Spinal cord (tissue), 10 donors: ENCODE data around the gene PRKCZ. TPM values are rescaled to one million over a fixed set of nuclear protein-coding genes. Genes with fewer than 3 reads are reported as not detected.
A peak's percentile ranks its signal among the peaks of the same experiment; 100 is the strongest.

ENCODE experiments used
- DNase-seq, 6 donors: peaks; one replicate each; pipeline versions ENCODE4 v3.0.0 to v3.0.0-alpha.2; 2013 to 2015; ENCODE audit warnings: low spot score in 6 of 6, low read depth in 4 of 6
- H3K27ac ChIP-seq: one replicate; pipeline ENCODE4 v1.5.1; 2013; ENCODE audit warnings: low read depth, low read length, control low read depth
- H3K27me3 ChIP-seq: one replicate; pipeline ENCODE4 v1.6.1; 2013; ENCODE audit warnings: low read length; ENCODE audit not compliant: control insufficient read depth, insufficient read depth
- H3K36me3 ChIP-seq: one replicate; pipeline ENCODE4 v1.6.1; 2013; ENCODE audit warnings: low read length; ENCODE audit not compliant: control insufficient read depth, insufficient read depth
- H3K4me1 ChIP-seq: one replicate; pipeline ENCODE4 v1.6.1; 2013; ENCODE audit warnings: low read length; ENCODE audit not compliant: control insufficient read depth, insufficient read depth
- H3K4me3 ChIP-seq: one replicate; pipeline ENCODE4 v1.5.1; 2013; ENCODE audit warnings: low read depth, low read length, control low read depth
- H3K9me3 ChIP-seq: one replicate; pipeline ENCODE4 v1.6.1; 2013; ENCODE audit warnings: low read length; ENCODE audit not compliant: control insufficient read depth, insufficient read depth
- WGBS: methylation state at CpG from one replicate; pipeline ENCODE4 v1.1.5; 2013; ENCODE audit warnings: missing lambda C conversion rate; ENCODE audit not compliant: insufficient coverage; 5-methylcytosine and 5-hydroxymethylcytosine counted together
- long read RNA-seq, 4 donors: transcript quantifications; one replicate each; lab custom pipeline, GENCODE V29; 2026
- polyA plus RNA-seq, 2 donors: library from polyadenylated mRNA; unstranded; fragments of 120-200 nt; gene quantifications; one replicate each; pipeline ENCODE4 v1.2.1, GENCODE V29; 2013; ENCODE audit not compliant: insufficient read length in 2 of 2
- total RNA-seq, 2 donors: library from RNA; depleted of rRNA in 1 of 2; stranded (reverse); fragments of 120-200 nt in 1 of 2; fragments of >200 nt in 1 of 2; gene quantifications; one replicate each; pipeline versions ENCODE4 v1.2.3 to v1.2.4, GENCODE V29; 2013 to 2014
- donor health status: healthy.

Gene PRKCZ
- total RNA-seq (10 to 100 TPM; 33.2 to 63.6 TPM), polyA plus RNA-seq (100 to 1,000 TPM; 123 to 131 TPM)
- long read RNA-seq, donor 1, transcript PRKCZ-202 (15 exons, 2,294 nt): major isoform, 27 of 161 reads
- long read RNA-seq, donor 1, partial matches to known transcripts: 127 of 161 reads
- long read RNA-seq, donor 1, other reads (novel, unspliced or antisense): 6 of 161 reads
- long read RNA-seq, donor 2, transcript PRKCZ-202 (15 exons, 2,294 nt): major isoform, 8 of 17 reads
- long read RNA-seq, donor 2, partial matches to known transcripts: 9 of 17 reads
- long read RNA-seq, donor 2, other reads (novel, unspliced or antisense): 0 of 17 reads
- long read RNA-seq, donor 3, transcript PRKCZ-202 (15 exons, 2,294 nt): major isoform, 5 of 6 reads
- long read RNA-seq, donor 3, partial matches to known transcripts: 0 of 6 reads
- long read RNA-seq, donor 3, other reads (novel, unspliced or antisense): 0 of 6 reads
- long read RNA-seq, donor 4, transcript PRKCZ-201 (18 exons, 2,326 nt): major isoform, 6 of 16 reads
- long read RNA-seq, donor 4, partial matches to known transcripts: 10 of 16 reads
- long read RNA-seq, donor 4, other reads (novel, unspliced or antisense): 0 of 16 reads

DNA sequence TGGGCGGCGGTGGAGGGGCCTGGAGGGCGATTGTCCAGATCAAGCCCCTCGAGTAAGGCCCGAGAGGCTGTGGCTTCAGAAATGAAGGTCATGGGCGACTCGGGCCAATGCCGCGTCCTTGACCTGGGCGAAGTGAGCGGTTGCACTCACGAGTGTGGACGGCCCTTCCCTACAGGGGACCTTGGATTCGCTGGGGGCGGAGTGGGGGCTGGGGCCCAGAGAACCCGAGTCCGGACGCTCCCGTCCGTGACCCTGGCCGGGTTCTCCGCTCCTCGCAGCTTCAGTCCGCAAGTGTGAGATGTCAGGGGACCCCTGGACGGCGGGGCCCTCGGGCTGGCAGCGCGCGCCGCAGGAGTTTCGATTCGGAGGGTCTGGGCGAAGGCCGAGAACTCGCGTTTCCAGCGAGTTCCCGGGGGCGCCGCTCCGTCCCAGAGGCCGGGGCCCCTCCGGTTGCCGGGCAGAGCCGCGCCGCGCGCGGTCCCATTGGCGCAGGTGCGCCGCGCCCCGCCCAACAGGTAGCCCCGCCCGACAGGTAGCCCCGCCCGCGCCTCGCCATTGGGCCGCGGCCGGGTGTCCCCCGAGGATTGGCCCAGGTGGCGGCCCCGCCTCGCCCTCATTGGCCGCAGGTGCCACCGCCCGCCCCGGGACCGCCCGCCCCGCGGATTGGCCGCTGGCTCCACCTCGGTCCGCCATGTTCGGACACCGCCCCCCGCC lies at the start of gene PRKCZ:
Gene PRKCZ (plus strand): TSS at position 694 of the 714 bp plus-strand sequence. CDS start 220 bp downstream, outside the sequence.
- no peaks in the 10 kb centered on the region for H3K9me3 ChIP-seq
- no peak within 1 kb of the TSS for H3K27ac ChIP-seq
- no peaks in the 10 kb centered on the region for H3K36me3 ChIP-seq
- H3K4me3 ChIP-seq: peak within 1 kb of the TSS; percentile 35
- peak in 2 of 6 donors; percentile 24 to 31 for DNase-seq
- H3K27me3 ChIP-seq: peaks cover 68% of the 10 kb centered on the region
- peaks cover 21% of the 10 kb centered on the region for H3K4me1 ChIP-seq
- under 1% methylated on average over 83 of the region's 83 CpGs for WGBS

- H3K4me1 ChIP-seq: peaks cover 10% of the 10 kb centered on the region
- no peaks in the 10 kb centered on the region for H3K27me3 ChIP-seq
- no peaks in the 10 kb centered on the region for H3K36me3 ChIP-seq
- no peak for DNase-seq
- 90% methylated on average over 5 of the region's 7 CpGs for WGBS
- H3K4me3 ChIP-seq: no peak overlapping the region
- H3K9me3 ChIP-seq: no peaks in the 10 kb centered on the region
- no peak overlapping the region for H3K27ac ChIP-seq
These were observed 49.8 kb upstream of the PRKCZ start for GRCh38 chr1:2000432-2000831.

- H3K4me1 ChIP-seq: peaks cover 10% of the 10 kb centered on the region
- 91% methylated on average over 5 of the region's 9 CpGs for WGBS
- no peak overlapping the region for H3K27ac ChIP-seq
- H3K9me3 ChIP-seq: no peaks in the 10 kb centered on the region
- H3K36me3 ChIP-seq: no peaks in the 10 kb centered on the region
- H3K4me3 ChIP-seq: no peak overlapping the region
- DNase-seq: no peak
- no peaks in the 10 kb centered on the region for H3K27me3 ChIP-seq
These were observed 49.4 kb upstream of the PRKCZ start for GRCh38 chr1:2000850-2001249.

- 86% methylated on average over 9 of the region's 13 CpGs for WGBS
- H3K4me1 ChIP-seq: peaks cover 10% of the 10 kb centered on the region
- no peak overlapping the region for H3K4me3 ChIP-seq
- no peaks in the 10 kb centered on the region for H3K9me3 ChIP-seq
- no peaks in the 10 kb centered on the region for H3K36me3 ChIP-seq
- DNase-seq: no peak
- no peak overlapping the region for H3K27ac ChIP-seq
- no peaks in the 10 kb centered on the region for H3K27me3 ChIP-seq
These were observed 48.3 kb upstream of the PRKCZ start for GRCh38 chr1:2001773-2002411.

DNA sequence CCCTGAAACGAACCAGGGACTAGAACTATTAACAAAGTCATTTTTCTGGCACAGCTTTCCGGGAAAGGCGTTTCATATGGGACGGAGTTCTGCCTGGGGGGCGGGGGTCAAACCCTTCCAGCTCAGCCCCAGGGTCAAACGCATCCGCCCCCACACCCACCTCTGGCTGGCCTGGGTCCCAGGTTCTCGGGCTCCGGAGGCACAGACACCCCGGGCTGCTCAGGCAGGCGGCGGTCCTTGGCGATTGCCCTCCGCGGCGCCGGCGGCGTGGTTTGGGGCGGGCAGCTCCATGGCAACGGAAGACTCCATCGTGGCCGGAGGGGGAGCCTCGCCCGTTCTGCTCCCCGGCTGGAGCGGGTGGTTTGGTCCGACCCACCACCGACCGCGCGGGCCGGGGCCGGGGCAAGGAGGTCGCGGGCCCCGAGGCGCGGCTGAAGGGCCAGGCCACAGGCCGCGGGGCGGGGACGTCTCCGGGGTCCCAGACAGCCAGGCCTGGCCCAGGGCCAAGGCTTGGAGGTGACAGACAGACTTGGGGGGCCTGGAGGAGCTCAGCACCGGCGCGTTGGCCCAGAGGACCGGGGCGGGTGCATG lies 46.6 kb upstream of the PRKCZ start, which contains the start of gene CFAP74:
Gene CFAP74 (minus strand): TSS at position 246 of the 591 bp plus-strand sequence. CDS start 12,830 bp downstream, outside the sequence.
- Histone ChIP-seq H3K27me3 (no peaks in the 10 kb centered on the region), H3K9me3 (no peaks in the 10 kb centered on the region), H3K27ac (no peak within 1 kb of the TSS), H3K4me3 (peak within 1 kb of the TSS; percentile 36), H3K36me3 (no peaks in the 10 kb centered on the region), H3K4me1 (peaks cover 10% of the 10 kb centered on the region)
- under 1% methylated on average over 49 of the region's 49 CpGs for WGBS
- peak in 5 of 6 donors; percentile 24 to 86 (median 59) for DNase-seq

DNA sequence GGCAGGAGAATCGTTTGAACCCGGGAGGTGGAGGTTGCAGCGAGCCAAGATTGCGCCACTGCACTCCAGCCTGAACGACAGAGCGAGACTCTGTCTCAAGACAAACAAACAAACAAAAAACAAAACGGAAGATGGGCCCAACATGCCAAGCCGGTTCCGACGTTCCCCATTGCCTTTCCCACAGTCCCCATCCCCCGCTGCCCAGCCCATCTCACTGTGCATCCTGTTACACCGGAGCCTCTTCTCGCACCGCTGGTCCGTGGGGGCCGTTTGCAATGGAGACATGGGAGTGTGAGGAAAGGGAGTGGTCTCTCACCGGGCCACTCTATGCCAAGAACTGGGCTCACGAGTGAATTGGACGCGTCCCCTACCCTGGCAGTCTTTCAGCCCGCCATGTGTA lies 45.4 kb upstream of the PRKCZ start:
- no peak for DNase-seq
- Histone ChIP-seq H3K27me3 (no peaks in the 10 kb centered on the region), H3K4me3 (no peak overlapping the region), H3K9me3 (no peaks in the 10 kb centered on the region), H3K4me1 (peaks cover 10% of the 10 kb centered on the region), H3K36me3 (no peaks in the 10 kb centered on the region), H3K27ac (no peak overlapping the region)
- WGBS: 75% methylated on average over 17 of the region's 21 CpGs

DNA sequence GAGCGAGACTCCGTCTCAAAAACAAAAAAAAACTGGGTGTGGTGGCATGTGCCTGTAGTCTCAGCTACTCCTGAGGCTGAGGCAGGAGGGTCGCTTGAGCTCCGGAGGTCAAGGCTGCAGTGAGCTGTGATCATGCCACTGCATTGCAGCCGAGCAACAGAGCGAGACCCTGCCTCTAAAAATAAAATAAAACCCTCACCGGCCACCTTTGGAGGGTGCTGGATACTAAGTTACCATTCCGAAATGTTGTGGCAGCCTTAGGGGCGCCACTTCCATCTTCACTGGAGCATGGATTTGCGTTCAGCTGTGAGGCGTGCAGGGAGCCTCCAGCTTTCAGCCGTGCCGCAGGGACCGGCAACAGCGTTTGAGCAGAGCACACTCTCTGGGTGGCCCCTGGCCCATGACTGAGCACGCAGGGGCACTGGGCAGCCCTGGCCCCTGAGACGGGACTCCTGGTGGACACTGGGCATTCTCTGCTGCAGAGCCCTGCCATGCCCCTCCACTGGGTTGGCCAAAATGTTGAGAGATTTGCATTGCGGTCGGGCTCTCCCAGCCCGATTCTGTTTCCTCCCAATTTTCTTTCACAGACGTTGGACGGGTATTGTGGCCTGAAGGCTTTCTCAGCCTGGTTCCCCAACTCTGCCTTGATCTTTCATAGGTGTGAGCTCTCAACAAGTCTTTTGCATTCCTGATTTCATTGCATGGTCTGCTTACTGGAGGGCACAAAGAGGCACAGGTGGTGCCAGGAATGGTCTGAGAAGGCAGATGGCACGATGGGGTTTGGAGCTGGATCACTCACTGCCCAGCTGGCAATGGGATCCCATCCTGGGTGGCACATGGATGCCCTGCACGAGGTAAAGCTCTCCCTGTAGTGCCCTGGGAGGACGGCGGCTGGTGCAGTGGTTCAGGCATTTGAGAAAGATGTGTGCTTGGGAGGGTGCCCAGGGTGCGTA lies 40.8 kb upstream of the PRKCZ start:
- DNase-seq: no peak
- Histone ChIP-seq H3K36me3 (no peaks in the 10 kb centered on the region), H3K9me3 (no peaks in the 10 kb centered on the region), H3K27ac (no peak overlapping the region), H3K27me3 (no peaks in the 10 kb centered on the region), H3K4me3 (no peak overlapping the region), H3K4me1 (no peaks in the 10 kb centered on the region)
- WGBS: 79% methylated on average over 23 of the region's 27 CpGs

GRCh38 chr1:2014181-2014580 lies 36.0 kb upstream of the PRKCZ start:
- no peaks in the 10 kb centered on the region for H3K36me3 ChIP-seq
- no peaks in the 10 kb centered on the region for H3K9me3 ChIP-seq
- peaks cover 6% of the 10 kb centered on the region for H3K4me1 ChIP-seq
- peaks cover 24% of the 10 kb centered on the region for H3K27me3 ChIP-seq
- H3K27ac ChIP-seq: no peak overlapping the region
- WGBS: 75% methylated on average over 15 of the region's 15 CpGs
- no peak overlapping the region for H3K4me3 ChIP-seq
- DNase-seq: no peak
